Neural progenitor cell (in vitro differentiated cells): ENCODE measurements around the gene RUNX1. TPM values are rescaled to one million over a fixed set of nuclear protein-coding genes. Genes with fewer than 3 reads are reported as not detected.
A peak's percentile ranks its signal among the peaks of the same experiment; 100 is the strongest.

Experiments used
- DNase-seq: peaks from one replicate; pipeline ENCODE4 v3.0.0-alpha.2; 2016; ENCODE audit warnings: low spot score
- H2AFZ ChIP-seq: fragments of 200-600 bp; sonication (generic); replicated peaks from 2 replicates; pipeline ENCODE4 v1.6.1; 2016; ENCODE audit warnings: antibody characterized with exemption
- H3F3A ChIP-seq: fragments of 200-600 bp; sonication (generic); 2 replicates; pipeline ENCODE4 v1.6.1; 2016; ENCODE audit warnings: antibody characterized with exemption, low read depth
- H3K27ac ChIP-seq: fragments of 200-600 bp; sonication (generic); 2 replicates; pipeline ENCODE4 v1.5.1; 2016; ENCODE audit warnings: mild to moderate bottlenecking
- H3K27me3 ChIP-seq: fragments of 200-600 bp; sonication (generic); 2 replicates; pipeline ENCODE4 v1.6.1; 2016; ENCODE audit warnings: mild to moderate bottlenecking, moderate library complexity
- H3K36me3 ChIP-seq: fragments of 200-600 bp; sonication (generic); 2 replicates; pipeline ENCODE4 v1.5.1; 2016
- H3K4me1 ChIP-seq: fragments of 200-600 bp; sonication (generic); 2 replicates; pipeline ENCODE4 v1.6.1; 2016; ENCODE audit warnings: mixed run types
- H3K4me2 ChIP-seq: fragments of 200-600 bp; sonication (generic); 2 replicates; pipeline ENCODE4 v1.6.1; 2016
- H3K4me3 ChIP-seq: fragments of 200-600 bp; sonication (generic); 2 replicates; pipeline ENCODE4 v1.5.1; 2016
- H3K79me2 ChIP-seq: fragments of 200-600 bp; sonication (generic); 2 replicates; pipeline ENCODE4 v1.6.1; 2016; ENCODE audit warnings: low read depth
- H3K9ac ChIP-seq: fragments of 200-600 bp; sonication (generic); 2 replicates; pipeline ENCODE4 v1.6.1; 2016
- H3K9me3 ChIP-seq: fragments of 200-600 bp; sonication (generic); 2 replicates; pipeline ENCODE4 v1.5.1; 2016; ENCODE audit warnings: low read depth
- H4K20me1 ChIP-seq: fragments of 200-600 bp; sonication (generic); 2 replicates; pipeline ENCODE4 v1.6.1; 2016; ENCODE audit warnings: low read depth
- H3K27ac Mint-ChIP-seq: 3 replicates; pipeline ENCODE4 v1.8.0; 2021; ENCODE audit warnings: mixed read lengths
- H3K27me3 Mint-ChIP-seq: 2 replicates; pipeline ENCODE4 v1.8.0; 2022; ENCODE audit warnings: low read depth, mild to moderate bottlenecking, inconsistent platforms, moderate library complexity, mixed read lengths; ENCODE audit not compliant: insufficient read depth
- H3K36me3 Mint-ChIP-seq: 3 replicates; pipeline ENCODE4 v1.8.0; 2021; ENCODE audit warnings: mixed read lengths
- H3K4me1 Mint-ChIP-seq: 3 replicates; pipeline ENCODE4 v1.8.0; 2021; ENCODE audit warnings: mixed read lengths
- H3K4me3 Mint-ChIP-seq: 3 replicates; pipeline ENCODE4 v1.8.0; 2021; ENCODE audit warnings: mild to moderate bottlenecking, moderate library complexity, mixed read lengths
- H3K9me3 Mint-ChIP-seq: 3 replicates; pipeline ENCODE4 v1.8.0; 2020; ENCODE audit warnings: mixed read lengths
- CTCF ChIP-seq: fragments of 200-600 bp; sonication (generic); IDR thresholded peaks from 2 replicates; pipeline ENCODE4 v1.5.1; 2017; ENCODE audit warnings: antibody characterized with exemption, mild to moderate bottlenecking
- EZH2 ChIP-seq: fragments of 200-600 bp; sonication (generic); IDR thresholded peaks from 2 replicates; pipeline ENCODE4 v1.6.1; 2017; ENCODE audit warnings: antibody characterized with exemption, mild to moderate bottlenecking, moderate library complexity
- EZH2phosphoT487 ChIP-seq: fragments of 200-600 bp; sonication (generic); IDR thresholded peaks from 2 replicates; pipeline ENCODE4 v1.6.1; 2017; ENCODE audit warnings: antibody characterized with exemption
- total RNA-seq: library from RNA; depleted of rRNA; stranded (reverse); fragments of >200 nt; gene quantifications from 2 replicates; pipeline ENCODE4 v1.2.3, GENCODE V29; 2015; ENCODE audit warnings: low replicate concordance

The RUNX1 gene
- total RNA-seq, 1 donor from 2014 or later: 0.09 TPM

DNA sequence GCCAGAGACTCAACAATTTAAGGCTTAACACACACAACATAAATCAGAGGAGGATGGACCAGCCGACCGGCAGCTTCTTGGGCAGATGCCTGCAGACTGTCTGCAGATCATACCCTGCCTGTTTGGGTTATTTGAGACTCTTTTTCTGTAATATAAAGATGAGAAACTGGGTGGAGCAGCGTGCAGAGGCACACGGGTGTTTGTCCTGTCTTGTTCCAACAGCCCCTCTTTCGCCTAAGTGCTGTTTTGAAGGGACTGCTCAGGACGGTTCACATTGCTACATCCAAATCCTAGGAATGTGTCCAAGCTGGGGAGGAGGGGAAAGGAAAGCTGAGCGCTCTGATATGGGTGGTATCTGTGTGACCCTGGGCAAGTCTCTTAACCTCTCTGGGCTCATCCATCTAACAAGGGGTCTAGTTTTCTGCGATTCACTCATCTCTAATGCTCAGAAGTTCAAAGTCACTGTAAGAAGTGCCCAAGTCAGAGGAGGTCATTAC lies 230.4 kb downstream of the RUNX1 start:
- peaks cover 18% of the 10 kb centered on the region for H3K4me1 Mint-ChIP-seq
- no peak overlapping the region for H2AFZ ChIP-seq
- H3K4me3 ChIP-seq: no peak overlapping the region
- peaks cover 14% of the 10 kb centered on the region for H3K4me1 ChIP-seq
- H3K9me3 Mint-ChIP-seq: no peaks in the 10 kb centered on the region
- no peaks in the 10 kb centered on the region for H3K36me3 ChIP-seq
- no peaks in the 10 kb centered on the region for H4K20me1 ChIP-seq
- TF ChIP-seq CTCF (no peak), EZH2 (no peak), EZH2phosphoT487 (no peak)
- H3K9me3 ChIP-seq: no peaks in the 10 kb centered on the region
- H3K4me3 Mint-ChIP-seq: no peak overlapping the region
- no peak for DNase-seq
- no peaks in the 10 kb centered on the region for H3K36me3 Mint-ChIP-seq
- H3K27me3 ChIP-seq: no peaks in the 10 kb centered on the region
- peaks cover 14% of the 10 kb centered on the region for H3K27me3 Mint-ChIP-seq
- H3K9ac ChIP-seq: no peak overlapping the region
- H3F3A ChIP-seq: no peaks in the 10 kb centered on the region
- H3K4me2 ChIP-seq: no peak overlapping the region
- no peak overlapping the region for H3K27ac ChIP-seq
- H3K79me2 ChIP-seq: no peaks in the 10 kb centered on the region
- H3K27ac Mint-ChIP-seq: no peak overlapping the region

GRCh38 chr21:34817821-34818661 lies 231.1 kb downstream of the RUNX1 start:
- Histone ChIP-seq H2AFZ (no peak overlapping the region), H3K9me3 (no peaks in the 10 kb centered on the region), H3K27ac (no peak overlapping the region), H3K79me2 (no peaks in the 10 kb centered on the region), H3K27me3 (no peaks in the 10 kb centered on the region), H3F3A (no peaks in the 10 kb centered on the region), H3K4me2 (no peak overlapping the region), H3K9ac (no peak overlapping the region), H3K4me1 (peaks cover 14% of the 10 kb centered on the region), H4K20me1 (no peaks in the 10 kb centered on the region), H3K4me3 (no peak overlapping the region), H3K36me3 (no peaks in the 10 kb centered on the region)
- Mint-ChIP-seq H3K27me3 (peaks cover 12% of the 10 kb centered on the region), H3K9me3 (no peaks in the 10 kb centered on the region), H3K27ac (no peak overlapping the region), H3K4me3 (no peak overlapping the region), H3K4me1 (peaks cover 18% of the 10 kb centered on the region), H3K36me3 (no peaks in the 10 kb centered on the region)
- TF ChIP-seq EZH2phosphoT487: no peak
- TF ChIP-seq CTCF: no peak
- no peak for TF ChIP-seq EZH2
- no peak for DNase-seq

DNA sequence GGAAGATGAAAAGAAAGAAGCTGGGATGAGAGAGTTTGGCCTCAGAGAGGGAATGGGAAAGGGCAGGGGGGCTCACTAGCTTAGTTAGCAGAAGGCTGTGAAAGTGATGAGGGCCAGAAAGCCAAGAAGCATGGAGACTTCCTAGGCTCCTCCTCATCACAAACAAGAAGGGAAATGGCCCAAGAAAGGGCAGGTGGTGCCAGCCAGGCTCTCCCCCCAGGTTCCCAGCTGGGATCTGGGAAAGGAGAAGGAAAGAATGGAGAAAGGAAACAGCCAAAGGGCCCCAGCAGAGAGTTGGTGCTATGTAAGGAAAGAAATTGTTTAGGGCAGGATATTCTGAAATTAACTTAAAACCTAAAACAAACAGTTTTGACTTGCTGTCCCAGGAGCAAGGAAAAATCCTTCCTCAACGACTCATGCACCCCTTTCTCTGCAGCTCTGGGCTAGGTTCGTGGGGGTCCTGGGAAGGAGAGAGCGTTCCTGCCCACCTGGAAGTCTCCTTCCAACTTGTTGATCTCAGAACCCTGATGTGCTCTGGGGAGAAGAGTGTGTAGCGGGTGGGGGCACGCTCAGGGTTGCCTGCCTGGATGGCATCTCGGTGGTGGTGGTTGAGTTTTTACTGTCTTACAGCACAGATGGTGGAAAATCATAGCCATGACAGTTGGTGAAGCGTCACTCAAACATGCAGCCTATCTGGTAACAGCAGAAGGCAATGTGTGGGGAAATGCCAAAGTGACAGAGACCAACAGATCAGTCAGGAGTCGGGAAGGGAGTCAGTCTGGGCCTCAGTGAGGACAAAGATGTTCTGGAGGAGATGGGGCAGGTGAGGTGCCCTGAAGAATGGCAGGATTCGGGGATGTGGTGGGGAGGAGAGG lies 233.0 kb downstream of the RUNX1 start:
- Histone ChIP-seq H2AFZ (no peak overlapping the region), H3K9me3 (no peaks in the 10 kb centered on the region), H3K4me1 (peaks cover 18% of the 10 kb centered on the region), H3K4me3 (no peak overlapping the region), H3K4me2 (no peak overlapping the region), H4K20me1 (no peaks in the 10 kb centered on the region), H3K79me2 (no peaks in the 10 kb centered on the region), H3K27me3 (no peaks in the 10 kb centered on the region), H3K9ac (no peak overlapping the region), H3K27ac (no peak overlapping the region), H3K36me3 (no peaks in the 10 kb centered on the region), H3F3A (no peaks in the 10 kb centered on the region)
- no peak for TF ChIP-seq CTCF
- TF ChIP-seq EZH2phosphoT487: no peak
- no peak for TF ChIP-seq EZH2
- peak overlapping the region; percentile 6 for H3K27ac Mint-ChIP-seq
- H3K27me3 Mint-ChIP-seq: peaks cover 9% of the 10 kb centered on the region
- no peaks in the 10 kb centered on the region for H3K36me3 Mint-ChIP-seq
- DNase-seq: no peak
- no peak overlapping the region for H3K4me3 Mint-ChIP-seq
- H3K4me1 Mint-ChIP-seq: peaks cover 31% of the 10 kb centered on the region
- H3K9me3 Mint-ChIP-seq: no peaks in the 10 kb centered on the region
